Colonic mucosa (tissue), 4 donors: ENCODE results near the gene ICAM5. TPM values are rescaled to one million over a fixed set of nuclear protein-coding genes. Genes with fewer than 3 reads are reported as not detected.

Experiments used
- DNase-seq: peaks from one replicate; pipeline ENCODE4 v3.0.0-alpha.2; 2020
- H3K27ac ChIP-seq: fragments of 200-600 bp; one replicate; pipeline ENCODE4 v1.8.0; 2021
- H3K27me3 ChIP-seq: fragments of 200-600 bp; one replicate; pipeline ENCODE4 v1.8.0; 2021
- H3K36me3 ChIP-seq: fragments of 200-600 bp; one replicate; pipeline ENCODE4 v1.8.0; 2021
- H3K4me1 ChIP-seq: fragments of 200-600 bp; one replicate; pipeline ENCODE4 v1.8.0; 2021; ENCODE audit warnings: mild to moderate bottlenecking
- H3K4me3 ChIP-seq: fragments of 200-600 bp; one replicate; pipeline ENCODE4 v1.8.0; 2021
- H3K9ac ChIP-seq, 2 donors: one replicate each; pipeline ENCODE4 v1.7.0; 2013; ENCODE audit warnings: control low read depth in 2 of 2, low read depth in 2 of 2, low read length in 2 of 2
- H3K9me3 ChIP-seq: fragments of 200-600 bp; one replicate; pipeline ENCODE4 v1.8.0; 2021
- intact Hi-C: fragments of 100-400 bp; cut with DNase I; formaldehyde crosslinking; loops from one replicate; pipeline ENCODE4 v1.14.1; 2022
- total RNA-seq, 2 donors: library from RNA; stranded (reverse); fragmentation: NEBNext Ultra II Directional in 1 of 2; extraction: Animal tissue kit (Norgen Biotek cat#: 25700) in 1 of 2; gene quantifications; one replicate each; pipeline ENCODE4 v1.2.1, GENCODE V29; 2021
- TF ChIP-seq, protein P1 (sequence below): fragments of 200-600 bp; IDR thresholded peaks from one replicate; pipeline ENCODE4 v1.8.0; 2022; ENCODE audit warnings: antibody characterized with exemption, mild to moderate bottlenecking
- donor health status: healthy.
- donor health status: DM: no; HTN: no; CAD: no.
- donor health status: DM: no; HTN: no; CAD: no.

The ICAM5 gene
- total RNA-seq, 2 donors from 2014 or later: 0.74 to 1.3 TPM

DNA sequence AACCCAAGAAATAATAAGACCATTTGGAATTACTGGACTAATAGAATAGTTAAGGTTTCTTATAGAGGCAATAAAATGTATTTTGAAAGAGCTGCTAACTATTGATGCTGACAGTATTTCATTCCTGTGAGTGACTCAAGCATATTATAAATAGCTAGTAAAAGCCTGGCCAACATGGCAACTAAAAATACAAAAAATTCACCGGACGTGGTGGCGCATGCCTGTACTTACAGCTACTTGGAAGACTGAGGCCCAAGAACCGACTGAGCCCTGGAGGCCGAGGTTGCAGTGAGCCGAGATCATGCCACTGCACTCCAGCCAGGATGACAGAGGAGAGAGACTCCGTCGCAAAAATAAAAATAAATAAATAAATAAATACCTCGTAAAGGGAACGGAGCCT lies 55.0 kb downstream of the ICAM5 start:
- Histone ChIP-seq H3K4me1 (no peaks in the 10 kb centered on the region), H3K9ac (no peak overlapping the region), H3K4me3 (no peak overlapping the region), H3K9me3 (no peaks in the 10 kb centered on the region), H3K27ac (no peak overlapping the region), H3K36me3 (no peaks in the 10 kb centered on the region), H3K27me3 (no peaks in the 10 kb centered on the region)
- DNase-seq: no peak
- intact Hi-C loops: no loop called here
- TF ChIP-seq, protein P1, sequence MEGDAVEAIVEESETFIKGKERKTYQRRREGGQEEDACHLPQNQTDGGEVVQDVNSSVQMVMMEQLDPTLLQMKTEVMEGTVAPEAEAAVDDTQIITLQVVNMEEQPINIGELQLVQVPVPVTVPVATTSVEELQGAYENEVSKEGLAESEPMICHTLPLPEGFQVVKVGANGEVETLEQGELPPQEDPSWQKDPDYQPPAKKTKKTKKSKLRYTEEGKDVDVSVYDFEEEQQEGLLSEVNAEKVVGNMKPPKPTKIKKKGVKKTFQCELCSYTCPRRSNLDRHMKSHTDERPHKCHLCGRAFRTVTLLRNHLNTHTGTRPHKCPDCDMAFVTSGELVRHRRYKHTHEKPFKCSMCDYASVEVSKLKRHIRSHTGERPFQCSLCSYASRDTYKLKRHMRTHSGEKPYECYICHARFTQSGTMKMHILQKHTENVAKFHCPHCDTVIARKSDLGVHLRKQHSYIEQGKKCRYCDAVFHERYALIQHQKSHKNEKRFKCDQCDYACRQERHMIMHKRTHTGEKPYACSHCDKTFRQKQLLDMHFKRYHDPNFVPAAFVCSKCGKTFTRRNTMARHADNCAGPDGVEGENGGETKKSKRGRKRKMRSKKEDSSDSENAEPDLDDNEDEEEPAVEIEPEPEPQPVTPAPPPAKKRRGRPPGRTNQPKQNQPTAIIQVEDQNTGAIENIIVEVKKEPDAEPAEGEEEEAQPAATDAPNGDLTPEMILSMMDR: no peak

Other genes starting within 250 kb of the ICAM5 start
- gene SHFL, start 203.6 kb upstream of the ICAM5 start, total RNA-seq: 10 to 100 TPM; 15.1 to 21.3 TPM
- under 1 TPM in 1 of 2 donors, not detected in 1; 0.21 TPM for gene ANGPTL6, start 187.3 kb upstream of the ICAM5 start, total RNA-seq
- 10 to 100 TPM; 21.6 to 53.8 TPM for gene PPAN, start 183.6 kb upstream of the ICAM5 start, total RNA-seq
- 10 to 100 TPM in 1 of 2 donors, 1 to 10 TPM in 1; 7.6 to 16.7 TPM for gene P2RY11, start 178.3 kb upstream of the ICAM5 start, total RNA-seq
- 100 to 1,000 TPM; 141 to 202 TPM for gene EIF3G, start 170.1 kb upstream of the ICAM5 start, total RNA-seq
- gene DNMT1, start 95.0 kb upstream of the ICAM5 start, total RNA-seq: 100 to 1,000 TPM in 1 of 2 donors, 10 to 100 TPM in 1; 36.3 to 139 TPM
- 1 to 10 TPM; 2.4 to 5.2 TPM for gene S1PR2, start 58.6 kb upstream of the ICAM5 start, total RNA-seq
- gene MRPL4, start 37.7 kb upstream of the ICAM5 start, total RNA-seq: 100 to 1,000 TPM in 1 of 2 donors, 10 to 100 TPM in 1; 48.9 to 116 TPM
- gene ICAM1, start 18.8 kb upstream of the ICAM5 start, total RNA-seq: 10 to 100 TPM in 1 of 2 donors, 1 to 10 TPM in 1; 3.5 to 13.1 TPM
- gene ICAM4, start 3.0 kb upstream of the ICAM5 start, total RNA-seq: under 1 TPM; 0.19 to 0.37 TPM
- 1 to 10 TPM in 1 of 2 donors, under 1 TPM in 1; 0.96 to 5.1 TPM for gene ZGLP1, start 19.9 kb downstream of the ICAM5 start, total RNA-seq
- 10 to 100 TPM; 10.7 to 19.8 TPM for gene FDX2, start 26.1 kb downstream of the ICAM5 start, total RNA-seq
- 100 to 1,000 TPM in 1 of 2 donors, 10 to 100 TPM in 1; 67.1 to 101 TPM for gene RAVER1, start 43.6 kb downstream of the ICAM5 start, total RNA-seq
- 10 to 100 TPM; 27.2 to 31.8 TPM for gene ICAM3, start 49.7 kb downstream of the ICAM5 start, total RNA-seq
- gene TYK2, start 90.6 kb downstream of the ICAM5 start, total RNA-seq: 100 to 1,000 TPM in 1 of 2 donors, 10 to 100 TPM in 1; 76.3 to 148 TPM
- 100 to 1,000 TPM; 128 to 286 TPM for gene CDC37, start 113.6 kb downstream of the ICAM5 start, total RNA-seq
- gene PDE4A, start 130.6 kb downstream of the ICAM5 start, total RNA-seq: 10 to 100 TPM in 1 of 2 donors, 1 to 10 TPM in 1; 8.6 to 13.8 TPM
- 10 to 100 TPM; 53.2 to 87.3 TPM for gene KEAP1, start 213.4 kb downstream of the ICAM5 start, total RNA-seq
- not detected for gene S1PR5, start 227.5 kb downstream of the ICAM5 start, total RNA-seq